DMS53 (cell line): ENCODE data around the gene NOXA1.
A peak's percentile ranks its signal among the peaks of the same experiment; 100 is the strongest.
"Not testable (repeated sequence)": the region's sequence is repeated elsewhere in the genome, so short reads cannot be mapped to it uniquely, and the experiment has no call there.

Experiments used
- DNase-seq: peaks from one replicate; lab custom pipeline; 2025; lab: John Stamatoyannopoulos, UW

NOXA1 gene

GRCh38 chr9:137465000-137465719 lies 42.0 kb downstream of the NOXA1 start:
- no peak for DNase-seq

GRCh38 chr9:137465720-137466388 lies 42.7 kb downstream of the NOXA1 start:
- DNase-seq: no peak

- not testable (repeated sequence) for DNase-seq
Measured at GRCh38 chr9:137466389-137467085, 43.3 kb downstream of the NOXA1 start.

GRCh38 chr9:137467161-137467581 lies 44.0 kb downstream of the NOXA1 start:
- no peak for DNase-seq

- no peak for DNase-seq
Measured at GRCh38 chr9:137467896-137468295, 44.7 kb downstream of the NOXA1 start.

- DNase-seq: no peak
Measured at GRCh38 chr9:137470785-137471184, 47.6 kb downstream of the NOXA1 start.

- DNase-seq: no peak
Measured at GRCh38 chr9:137474271-137474670, 51.1 kb downstream of the NOXA1 start.

- no peak for DNase-seq
Measured at GRCh38 chr9:137475666-137476065, 52.5 kb downstream of the NOXA1 start.

- no peak for DNase-seq
Measured at GRCh38 chr9:137476856-137477255, 53.7 kb downstream of the NOXA1 start.

GRCh38 chr9:137477778-137478612 lies 54.8 kb downstream of the NOXA1 start:
- DNase-seq: no peak

- no peak for DNase-seq
Measured at GRCh38 chr9:137478613-137478961, 55.4 kb downstream of the NOXA1 start.

- DNase-seq: peak; percentile 92
Measured at GRCh38 chr9:137478962-137479861, 56.0 kb downstream of the NOXA1 start.

- no peak for DNase-seq
Measured at GRCh38 chr9:137479892-137480685, 56.9 kb downstream of the NOXA1 start.

GRCh38 chr9:137480686-137481683 lies 57.8 kb downstream of the NOXA1 start:
- no peak for DNase-seq

GRCh38 chr9:137482094-137482781 lies 59.0 kb downstream of the NOXA1 start:
- DNase-seq: peak; percentile 85
